NCI-H2227 (cell line): ENCODE measurements around the gene ATP1B1.

Experiments used
- DNase-seq: peaks from one replicate; lab custom pipeline; 2025; ENCODE audit not compliant: unreplicated experiment; lab: John Stamatoyannopoulos, UW

Gene ATP1B1

GRCh38 chr1:169106095-169106920 lies at the start of gene ATP1B1:
Gene ATP1B1 (plus strand): TSS chr1:169106690. CDS start chr1:169106830, 140 bp downstream.
- DNase-seq: peak; percentile 97

- no peak for DNase-seq
These were observed 47.1 kb upstream of the ATP1B1 start for GRCh38 chr1:169059421-169059820.

GRCh38 chr1:169060043-169060722 lies 46.3 kb upstream of the ATP1B1 start:
- DNase-seq: no peak

GRCh38 chr1:169060919-169061639 lies 45.4 kb upstream of the ATP1B1 start:
- no peak for DNase-seq

DNA sequence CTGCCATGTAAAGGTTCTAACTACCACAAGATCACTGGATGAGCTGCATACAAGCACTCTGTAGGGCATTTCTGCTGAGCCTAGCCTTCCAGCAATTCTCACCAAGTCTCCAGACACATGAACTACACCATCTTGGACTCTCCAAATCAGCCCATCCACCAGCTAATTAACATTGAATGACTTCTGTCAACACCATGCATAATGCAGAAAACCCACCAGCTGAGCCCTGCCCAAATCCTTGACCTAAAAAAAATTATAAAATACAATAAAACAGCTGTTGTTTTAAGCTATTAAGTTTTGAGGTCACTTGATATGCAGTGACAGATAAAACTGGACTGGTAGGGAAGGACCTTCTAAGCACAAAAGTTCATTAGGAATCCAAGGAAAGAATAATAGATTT lies 44.3 kb upstream of the ATP1B1 start:
- no peak for DNase-seq

- no peak for DNase-seq
These were observed 42.4 kb upstream of the ATP1B1 start for GRCh38 chr1:169064103-169064502.

DNA sequence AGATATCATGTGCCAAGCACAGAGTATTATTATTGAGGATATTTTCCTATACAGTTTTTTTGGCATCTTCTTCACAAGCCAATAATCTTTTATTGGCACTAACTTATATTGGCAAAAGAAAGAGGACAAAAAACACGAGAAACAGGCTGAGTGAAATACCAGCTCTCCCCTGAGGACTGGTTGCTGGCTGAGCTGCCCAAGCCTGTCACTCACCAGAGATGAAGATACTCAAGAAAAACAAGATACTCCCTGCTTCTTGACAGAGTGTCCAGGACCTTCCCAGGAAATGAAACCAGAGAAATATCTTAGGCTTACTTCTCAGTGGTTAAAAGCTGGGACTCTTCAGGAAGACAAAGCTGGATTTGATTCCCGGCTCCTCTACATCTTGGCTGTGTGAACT lies 35.9 kb upstream of the ATP1B1 start:
- DNase-seq: no peak

DNA sequence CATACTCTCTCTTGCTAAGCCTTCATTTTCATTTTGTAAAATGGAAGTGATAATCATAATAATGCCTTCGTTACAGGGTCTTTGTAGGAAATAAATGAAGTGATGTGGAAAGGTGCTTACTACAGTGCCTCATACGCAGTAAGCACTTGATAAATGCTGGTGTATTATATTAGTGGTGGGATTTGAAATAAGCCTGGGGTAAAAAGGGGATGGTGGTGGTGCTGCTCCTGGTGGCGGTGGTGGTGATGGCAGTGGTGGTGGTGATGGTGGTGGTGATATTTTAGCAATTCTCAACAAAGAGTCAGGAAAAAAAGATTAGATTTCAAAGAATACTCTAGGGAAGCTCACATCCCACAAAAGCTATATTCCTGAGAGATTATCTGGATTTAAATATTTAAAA lies 35.5 kb upstream of the ATP1B1 start:
- no peak for DNase-seq

DNA sequence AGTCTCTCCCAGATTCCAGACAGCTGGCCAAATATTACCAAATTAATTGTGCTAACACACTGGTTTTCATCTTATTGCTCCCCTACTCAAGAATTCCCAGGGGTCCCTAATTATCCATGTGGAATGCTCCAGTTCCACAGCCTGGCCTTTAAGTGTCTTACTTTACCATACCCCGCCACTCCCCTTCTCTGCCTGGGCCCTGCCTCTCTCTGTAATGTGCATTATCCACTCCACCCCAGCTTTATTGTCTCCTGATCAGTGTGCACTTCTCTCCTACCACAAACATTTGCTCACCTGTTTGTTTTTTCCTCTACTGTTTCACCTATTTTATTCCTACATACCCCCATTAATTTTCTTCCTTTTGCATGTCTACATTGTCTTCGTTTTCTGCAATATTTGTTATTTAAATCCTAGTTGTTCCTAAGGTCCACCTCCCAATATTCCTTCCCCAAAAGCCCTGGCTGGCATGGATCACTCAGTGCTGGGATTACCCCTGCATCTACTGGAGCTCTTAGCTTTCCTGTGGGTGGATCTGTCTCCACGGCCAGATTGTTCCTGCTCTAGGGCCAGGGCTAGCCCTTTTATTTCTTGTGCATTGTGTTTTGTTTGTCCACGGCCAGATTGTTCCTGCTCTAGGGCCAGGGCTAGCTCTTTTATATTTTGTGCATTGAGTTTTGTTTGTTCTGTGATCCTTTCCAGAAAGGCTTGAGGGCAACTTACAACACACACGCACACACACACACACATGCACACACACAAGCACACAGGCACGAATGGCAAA lies 33.4 kb upstream of the ATP1B1 start:
- DNase-seq: no peak

DNA sequence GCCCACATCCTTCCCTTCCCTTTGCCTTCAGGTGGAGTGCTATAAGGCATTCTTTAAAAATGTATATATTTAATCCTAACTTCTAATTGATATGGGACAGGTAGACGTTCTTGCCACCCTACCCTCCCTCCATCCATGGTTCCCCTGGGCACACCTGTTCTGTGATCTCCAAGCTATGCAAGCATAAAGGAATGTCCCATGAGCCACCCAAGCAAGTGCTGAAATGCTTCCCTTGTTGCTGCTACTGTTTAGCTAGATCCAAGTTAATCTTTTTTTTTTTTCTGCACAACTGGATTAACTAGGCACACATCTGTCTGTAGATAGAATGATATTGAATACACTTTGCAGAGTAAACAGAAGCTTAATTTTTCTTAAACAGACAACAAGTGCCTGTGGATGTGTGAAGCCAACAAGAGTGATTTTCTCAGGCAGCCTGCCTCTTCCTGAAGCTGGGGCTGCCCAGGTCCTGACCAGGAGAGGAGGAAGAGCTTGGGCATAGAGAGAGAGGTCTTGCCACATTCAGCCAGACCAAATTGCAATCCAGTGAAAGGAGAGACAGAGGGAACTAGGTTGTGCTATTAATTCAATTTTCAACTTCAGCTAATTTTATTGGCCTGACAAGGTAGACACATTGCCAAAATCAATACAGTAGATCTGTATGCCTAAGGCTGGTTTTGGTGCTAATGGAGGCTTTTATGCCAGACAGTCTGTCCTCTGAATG lies 28.2 kb upstream of the ATP1B1 start:
- DNase-seq: no peak

DNA sequence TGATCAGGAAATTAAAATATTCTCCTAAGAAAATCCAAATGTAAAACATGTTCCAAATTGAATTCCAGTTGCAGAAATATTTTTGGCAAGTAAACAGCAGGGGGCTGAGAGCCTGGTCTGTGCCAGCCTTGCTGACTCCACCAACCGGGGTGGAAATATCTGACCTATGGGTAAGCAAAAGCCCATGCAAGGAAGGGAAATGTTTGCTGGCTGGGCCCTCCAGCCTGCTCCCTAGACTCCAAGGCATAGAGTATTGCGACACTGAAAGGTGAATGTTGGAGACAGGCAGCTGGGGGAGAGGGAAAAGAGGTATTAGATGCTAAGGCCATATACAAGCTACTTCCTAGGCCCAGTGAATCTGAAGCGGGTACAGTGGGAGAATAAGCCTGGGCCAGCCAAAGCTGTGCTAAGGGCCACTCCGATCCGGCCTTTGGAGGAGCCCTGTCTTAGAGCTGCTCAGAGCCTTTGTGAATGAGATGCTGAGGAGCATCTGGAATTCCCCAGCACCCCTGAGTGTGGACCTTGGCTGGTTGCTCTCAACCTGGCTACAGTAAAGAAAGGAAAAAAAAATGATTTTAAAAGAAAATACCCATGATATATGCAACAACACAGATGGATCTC lies 24.9 kb upstream of the ATP1B1 start:
- DNase-seq: no peak

- DNase-seq: no peak
These were observed 20.6 kb upstream of the ATP1B1 start for GRCh38 chr1:169085911-169086310.

GRCh38 chr1:169086603-169087455 lies 19.7 kb upstream of the ATP1B1 start:
- peak; percentile 83 for DNase-seq

DNA sequence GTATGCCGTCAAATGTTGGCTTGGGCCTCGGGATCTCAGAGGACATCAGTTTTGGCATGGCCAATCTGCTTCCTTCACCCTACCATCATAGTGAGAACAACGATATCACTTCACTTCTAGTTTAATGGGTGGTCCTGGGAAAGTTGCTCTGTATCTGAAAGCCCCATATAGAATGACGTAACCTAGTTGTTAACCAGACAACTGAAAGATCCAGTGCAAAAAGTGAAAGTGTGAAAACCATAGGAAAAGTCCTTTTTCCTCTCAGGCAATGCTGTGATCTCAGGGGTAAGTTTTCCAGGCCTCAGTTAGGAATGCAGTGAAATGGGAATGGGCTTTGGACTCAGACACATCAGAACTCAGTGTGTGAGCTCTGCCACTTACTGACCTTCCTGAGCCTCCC lies 18.6 kb upstream of the ATP1B1 start:
- DNase-seq: no peak

- DNase-seq: no peak
These were observed 16.7 kb upstream of the ATP1B1 start for GRCh38 chr1:169089776-169090175.

DNA sequence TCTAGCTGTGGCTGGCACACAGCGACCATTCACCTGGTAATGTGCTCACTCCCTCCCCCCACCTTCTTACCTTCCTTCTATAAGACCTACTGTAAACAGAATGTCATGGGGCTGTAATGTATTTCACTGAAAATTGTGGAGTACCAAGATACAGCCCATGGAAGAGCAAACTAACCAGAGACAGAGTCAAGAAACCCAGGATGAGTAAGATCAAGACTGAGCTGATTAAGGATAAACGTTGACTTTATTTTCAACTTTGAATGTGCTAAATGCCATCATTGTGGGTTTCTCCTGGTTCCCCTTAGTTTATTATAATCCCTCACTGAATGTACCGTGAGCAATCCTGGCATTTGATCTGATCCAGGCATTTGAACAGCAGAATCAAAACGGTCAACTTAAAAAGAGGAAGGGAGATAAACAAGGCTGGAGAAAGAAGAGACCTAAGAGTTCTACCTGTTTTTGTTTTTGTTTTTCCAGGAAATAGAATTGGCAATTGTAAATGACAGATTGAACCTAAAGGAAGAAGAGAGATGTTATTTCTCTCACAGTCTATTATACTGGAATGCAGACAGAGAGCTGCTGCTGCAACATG lies 16.1 kb upstream of the ATP1B1 start:
- DNase-seq: no peak

- no peak for DNase-seq
These were observed 15.6 kb upstream of the ATP1B1 start for GRCh38 chr1:169090900-169091311.

- no peak for DNase-seq
These were observed 15.0 kb upstream of the ATP1B1 start for GRCh38 chr1:169091480-169091941.

GRCh38 chr1:169092399-169092798 lies 14.1 kb upstream of the ATP1B1 start:
- no peak for DNase-seq
